Mesenchymal stem cell (in vitro differentiated cells and primary cell): ENCODE results near the gene MAP3K13.
A peak's percentile ranks its signal among the peaks of the same experiment; 100 is the strongest.

Source experiments
- DNase-seq: peaks from one replicate; pipeline ENCODE4 v3.0.0-alpha.2; 2013
- H2AFZ ChIP-seq: one replicate; pipeline ENCODE4 v1.6.1; 2013; ENCODE audit warnings: low read depth, mild to moderate bottlenecking, control low read depth, inconsistent platforms, low read length, moderate library complexity
- H2AK5ac ChIP-seq: 2 replicates; pipeline ENCODE4 v1.6.1; 2013; ENCODE audit warnings: low read length, moderate library complexity, mild to moderate bottlenecking, inconsistent platforms; ENCODE audit not compliant: severe bottlenecking
- H2BK120ac ChIP-seq: one replicate; pipeline ENCODE4 v1.6.1; 2013; ENCODE audit warnings: low read depth, mild to moderate bottlenecking, inconsistent platforms, low read length, moderate library complexity
- H2BK12ac ChIP-seq, 2 experiments: one replicate each; pipeline ENCODE4 v1.6.1; 2013; ENCODE audit warnings: inconsistent platforms in 2 of 2, low read length in 2 of 2, mild to moderate bottlenecking in 2 of 2, moderate library complexity in 2 of 2, control low read depth in 1 of 2
- H2BK15ac ChIP-seq: one replicate; pipeline ENCODE4 v1.6.1; 2013; ENCODE audit warnings: mild to moderate bottlenecking, low read depth, inconsistent platforms; ENCODE audit not compliant: poor library complexity, severe bottlenecking
- H2BK5ac ChIP-seq: 2 replicates; pipeline ENCODE4 v1.6.1; 2013; ENCODE audit warnings: low read depth, mild to moderate bottlenecking, low read length, control low read depth, inconsistent platforms; ENCODE audit not compliant: poor library complexity, severe bottlenecking
- H3K14ac ChIP-seq, 2 experiments: one replicate each; pipeline ENCODE4 v1.6.1; 2013; ENCODE audit warnings: inconsistent platforms in 2 of 2, low read length in 2 of 2, control low read depth in 1 of 2, mild to moderate bottlenecking in 1 of 2, moderate library complexity in 1 of 2
- H3K18ac ChIP-seq, 2 experiments: one replicate each; pipeline ENCODE4 v1.6.1; 2013; ENCODE audit warnings: inconsistent platforms in 2 of 2, low read length in 2 of 2, control low read depth in 1 of 2, low read depth in 1 of 2, mild to moderate bottlenecking in 1 of 2
- H3K23ac ChIP-seq, 2 experiments: one replicate each; pipeline ENCODE4 v1.6.1; 2013; ENCODE audit warnings: inconsistent platforms in 2 of 2, low read length in 2 of 2, mild to moderate bottlenecking in 2 of 2, moderate library complexity in 2 of 2, control low read depth in 1 of 2
- H3K27ac ChIP-seq: 2 replicates; pipeline ENCODE4 v1.5.1; 2013; ENCODE audit warnings: mild to moderate bottlenecking, moderate library complexity, low read length, control low read depth, inconsistent platforms; ENCODE audit not compliant: poor library complexity, severe bottlenecking
- H3K27me3 ChIP-seq, 2 experiments: 2 replicates each; pipeline versions ENCODE4 v1.6.1 to v1.7.0; 2013; ENCODE audit warnings: low read length in 2 of 2, mild to moderate bottlenecking in 2 of 2, moderate library complexity in 2 of 2, control low read depth in 1 of 2, inconsistent platforms in 1 of 2; ENCODE audit not compliant: control insufficient read depth in 1 of 2, insufficient read depth in 1 of 2
- H3K36me3 ChIP-seq, 2 experiments: 2 replicates each; pipeline versions ENCODE4 v1.6.1 to v1.7.0; 2013; ENCODE audit warnings: low read length in 2 of 2, control low read depth in 1 of 2, inconsistent platforms in 1 of 2, low read depth in 1 of 2, mild to moderate bottlenecking in 1 of 2; ENCODE audit not compliant: insufficient read depth in 2 of 2, control insufficient read depth in 1 of 2
- H3K4ac ChIP-seq, 2 experiments: one replicate each; pipeline ENCODE4 v1.6.1; 2013; ENCODE audit warnings: inconsistent platforms in 2 of 2, low read length in 2 of 2, mild to moderate bottlenecking in 2 of 2, moderate library complexity in 2 of 2, control low read depth in 1 of 2, low read depth in 1 of 2
- H3K4me1 ChIP-seq: 2 replicates; pipeline ENCODE4 v1.6.1; 2013; ENCODE audit warnings: low read depth, low read length, control low read depth; ENCODE audit not compliant: control insufficient read depth, insufficient read depth
- H3K4me2 ChIP-seq: 2 replicates; pipeline ENCODE4 v1.6.1; 2013; ENCODE audit warnings: low read length, mild to moderate bottlenecking, inconsistent platforms; ENCODE audit not compliant: poor library complexity, severe bottlenecking
- H3K4me3 ChIP-seq, 2 experiments: 2 replicates each; pipeline versions ENCODE4 v1.5.1 to v1.7.0; 2013; ENCODE audit warnings: low read length in 2 of 2, mild to moderate bottlenecking in 2 of 2, control low read depth in 1 of 2, low read depth in 1 of 2; ENCODE audit not compliant: insufficient read depth in 1 of 2
- H3K79me1 ChIP-seq: replicated peaks from 2 replicates; pipeline ENCODE4 v1.6.1; 2013; ENCODE audit warnings: mild to moderate bottlenecking, control low read depth, low read length, inconsistent platforms; ENCODE audit not compliant: poor library complexity, severe bottlenecking
- H3K9ac ChIP-seq: 2 replicates; pipeline ENCODE4 v1.7.0; 2013; ENCODE audit warnings: mild to moderate bottlenecking, low read length, moderate library complexity
- H3K9me3 ChIP-seq: 2 replicates; pipeline ENCODE4 v1.7.0; 2013; ENCODE audit warnings: mild to moderate bottlenecking, low read length; ENCODE audit not compliant: control insufficient read depth
- H4K8ac ChIP-seq: one replicate; pipeline ENCODE4 v1.6.1; 2013; ENCODE audit warnings: inconsistent platforms, mild to moderate bottlenecking, low read length, moderate library complexity
- H4K91ac ChIP-seq: one replicate; pipeline ENCODE4 v1.6.1; 2013; ENCODE audit warnings: mild to moderate bottlenecking, low read length, inconsistent platforms
- WGBS: methylation state at CpG from one replicate; pipeline ENCODE4 v1.1.7; 2013; ENCODE audit warnings: mixed read lengths; 5-methylcytosine and 5-hydroxymethylcytosine counted together

Gene MAP3K13

DNA sequence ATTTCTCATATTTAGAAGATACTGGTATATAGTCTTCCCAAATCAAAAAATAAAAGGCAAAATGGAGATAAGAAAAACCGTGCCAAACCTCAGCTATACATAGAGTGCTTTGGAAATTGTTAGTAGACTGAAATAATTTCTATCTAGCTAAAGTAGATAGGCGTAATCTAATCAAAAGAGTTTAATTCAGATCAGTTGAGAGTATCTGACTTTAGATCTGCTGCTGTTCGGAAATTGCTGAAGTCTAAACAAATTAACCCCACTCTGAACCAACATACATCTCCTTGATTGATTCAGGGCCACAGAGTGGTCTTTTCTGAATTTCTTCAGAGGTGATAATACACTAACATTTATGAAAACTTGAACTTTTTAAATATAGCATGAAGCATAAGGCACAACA, 40.1 kb downstream of the MAP3K13 start:
- Histone ChIP-seq H3K36me3 (no peaks in the 10 kb centered on the region), H3K27ac (no peak overlapping the region), H3K79me1 (peaks cover 5% of the 10 kb centered on the region), H2BK5ac (no peak overlapping the region), H3K4me2 (no peak overlapping the region), H2BK120ac (no peak overlapping the region), H2AFZ (no peak overlapping the region), H3K4ac (no peak overlapping the region), H4K8ac (no peak overlapping the region), H2AK5ac (no peak overlapping the region), H3K18ac (no peak overlapping the region), H3K9ac (peak overlapping the region; percentile 47), H3K4me1 (peaks cover 3% of the 10 kb centered on the region), H3K14ac (no peak overlapping the region), H4K91ac (no peak overlapping the region), H3K4me3 (no peak overlapping the region), H2BK15ac (no peak overlapping the region), H3K27me3 (no peaks in the 10 kb centered on the region), H2BK12ac (no peak overlapping the region), H3K23ac (no peak overlapping the region), H3K9me3 (no peaks in the 10 kb centered on the region)
- 60% methylated on average over 1 of the region's 3 CpGs for WGBS
- no peak for DNase-seq

DNA sequence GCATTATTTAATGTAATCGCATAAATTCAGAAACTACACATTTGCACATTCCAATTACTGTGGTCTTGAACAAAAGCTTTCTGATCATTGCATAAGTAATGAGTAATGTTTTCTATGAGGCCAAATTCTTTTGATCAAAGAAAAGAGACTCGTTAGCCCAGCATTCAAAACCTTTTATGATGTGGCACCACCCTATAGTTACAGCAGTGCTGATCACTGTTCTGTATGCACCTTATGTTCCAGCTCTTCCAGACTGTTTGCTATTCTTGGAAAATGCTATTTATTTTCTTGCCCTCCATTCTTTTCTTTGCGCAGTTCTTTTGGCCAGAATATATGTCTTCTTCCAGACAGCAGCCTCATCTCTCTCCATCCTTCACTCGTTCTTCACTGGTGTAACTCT, 42.3 kb downstream of the MAP3K13 start:
- no peak overlapping the region for H2AFZ ChIP-seq

DNA sequence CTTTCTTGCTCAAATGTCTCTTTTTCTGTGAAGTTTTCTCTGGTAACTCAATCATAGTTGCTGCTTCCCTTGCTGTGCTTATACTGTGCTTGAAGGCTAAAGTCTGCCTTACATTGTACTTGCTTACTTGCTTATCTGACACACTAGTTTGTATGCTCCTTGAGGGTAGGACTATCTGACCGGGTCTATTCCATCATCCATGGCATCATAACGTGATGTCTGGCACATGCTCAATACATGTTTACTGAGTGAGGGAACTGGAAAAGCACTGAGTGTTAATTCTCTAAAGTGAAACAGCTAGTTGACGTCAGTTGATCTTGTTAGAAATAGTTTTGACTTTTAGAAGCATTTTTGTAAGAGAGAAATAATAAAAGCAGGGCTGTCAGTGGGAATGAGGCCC, 42.7 kb downstream of the MAP3K13 start:
- no peak overlapping the region for H3K18ac ChIP-seq
- H3K36me3 ChIP-seq = no peaks in the 10 kb centered on the region
- H4K91ac ChIP-seq = no peak overlapping the region
- H3K9me3 ChIP-seq = no peaks in the 10 kb centered on the region
- WGBS = 86% methylated on average over 3 of the region's 3 CpGs
- no peak overlapping the region for H2BK120ac ChIP-seq
- no peak overlapping the region for H4K8ac ChIP-seq
- no peak overlapping the region for H3K4me3 ChIP-seq
- H2BK5ac ChIP-seq = no peak overlapping the region
- no peak overlapping the region for H3K9ac ChIP-seq
- peaks cover 5% of the 10 kb centered on the region for H3K4me1 ChIP-seq
- H3K27me3 ChIP-seq = no peaks in the 10 kb centered on the region
- no peak overlapping the region for H3K14ac ChIP-seq
- H2BK15ac ChIP-seq = no peak overlapping the region
- H3K27ac ChIP-seq = no peak overlapping the region
- no peak for DNase-seq
- H2AK5ac ChIP-seq = no peak overlapping the region
- peaks cover 5% of the 10 kb centered on the region for H3K79me1 ChIP-seq
- no peak overlapping the region for H3K23ac ChIP-seq
- H2BK12ac ChIP-seq = no peak overlapping the region
- H3K4me2 ChIP-seq = no peak overlapping the region
- H3K4ac ChIP-seq = no peak overlapping the region
- no peak overlapping the region for H2AFZ ChIP-seq

More for the DNA sequence above, 42.3 kb downstream of the MAP3K13 start:
- no peaks in the 10 kb centered on the region for H3K9me3 ChIP-seq
- no peak overlapping the region for H2AK5ac ChIP-seq
- H4K91ac ChIP-seq = no peak overlapping the region
- H3K14ac ChIP-seq = no peak overlapping the region
- peaks cover 5% of the 10 kb centered on the region for H3K4me1 ChIP-seq
- H3K23ac ChIP-seq = no peak overlapping the region
- no peak overlapping the region for H3K4me3 ChIP-seq
- H2BK120ac ChIP-seq = no peak overlapping the region
- no peak overlapping the region for H2BK15ac ChIP-seq
- H3K4me2 ChIP-seq = no peak overlapping the region
- H3K4ac ChIP-seq = no peak overlapping the region
- H3K27me3 ChIP-seq = no peaks in the 10 kb centered on the region
- H2BK5ac ChIP-seq = no peak overlapping the region
- DNase-seq = no peak
- peaks cover 5% of the 10 kb centered on the region for H3K79me1 ChIP-seq
- no peak overlapping the region for H3K18ac ChIP-seq
- no peak overlapping the region for H3K9ac ChIP-seq
- H4K8ac ChIP-seq = no peak overlapping the region
- WGBS = 93% methylated on average over 3 of the region's 4 CpGs
- H2BK12ac ChIP-seq = no peak overlapping the region
- H3K27ac ChIP-seq = no peak overlapping the region
- no peaks in the 10 kb centered on the region for H3K36me3 ChIP-seq

DNA sequence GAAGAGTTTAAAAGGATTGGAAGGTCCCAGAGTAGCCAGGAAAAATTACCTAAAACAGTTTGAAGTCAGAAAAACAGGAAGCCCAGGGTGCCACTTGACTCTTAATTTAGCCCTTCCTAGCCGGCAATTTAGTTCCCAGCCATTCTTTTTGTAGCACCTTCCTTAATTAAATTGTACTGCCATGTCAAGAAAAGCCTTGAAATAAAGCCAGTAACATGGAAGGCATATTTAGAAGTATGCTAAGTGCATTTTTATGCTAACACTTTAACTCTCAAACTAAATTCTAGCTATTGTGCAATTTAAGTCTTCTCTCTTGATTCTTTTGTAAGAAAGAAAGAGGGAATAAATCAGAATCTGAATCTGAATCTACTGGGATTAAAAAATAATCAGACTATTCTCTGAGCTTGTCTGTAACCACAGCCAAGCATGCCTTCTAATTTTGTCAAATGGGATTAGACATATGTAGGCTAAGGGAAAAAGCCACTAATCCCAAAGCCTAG, 43.2 kb downstream of the MAP3K13 start:
- no peak overlapping the region for H3K4me3 ChIP-seq
- H3K18ac ChIP-seq = no peak overlapping the region
- H3K14ac ChIP-seq = no peak overlapping the region
- H3K4ac ChIP-seq = no peak overlapping the region
- no peak overlapping the region for H2BK15ac ChIP-seq
- no peaks in the 10 kb centered on the region for H3K27me3 ChIP-seq
- H3K27ac ChIP-seq = no peak overlapping the region
- no CpG with 5 or more reads among the region's 1 CpG for WGBS
- no peak overlapping the region for H3K4me2 ChIP-seq
- H2BK120ac ChIP-seq = no peak overlapping the region
- no peak overlapping the region for H3K9ac ChIP-seq
- peaks cover 5% of the 10 kb centered on the region for H3K79me1 ChIP-seq
- no peak overlapping the region for H2BK12ac ChIP-seq
- H3K23ac ChIP-seq = no peak overlapping the region
- no peak overlapping the region for H2BK5ac ChIP-seq
- DNase-seq = no peak
- H2AFZ ChIP-seq = no peak overlapping the region
- H3K36me3 ChIP-seq = no peaks in the 10 kb centered on the region
- H4K91ac ChIP-seq = no peak overlapping the region
- no peaks in the 10 kb centered on the region for H3K9me3 ChIP-seq
- no peak overlapping the region for H4K8ac ChIP-seq
- H2AK5ac ChIP-seq = no peak overlapping the region
- peaks cover 5% of the 10 kb centered on the region for H3K4me1 ChIP-seq
